ENCODE measurements around the gene GDF2. TPM values are rescaled to one million over a fixed set of nuclear protein-coding genes. Genes with fewer than 3 reads are reported as not detected.

The GDF2 gene
- total and polyA plus RNA-seq, 3 experiments from 2014 or later, result not detected

DNA sequence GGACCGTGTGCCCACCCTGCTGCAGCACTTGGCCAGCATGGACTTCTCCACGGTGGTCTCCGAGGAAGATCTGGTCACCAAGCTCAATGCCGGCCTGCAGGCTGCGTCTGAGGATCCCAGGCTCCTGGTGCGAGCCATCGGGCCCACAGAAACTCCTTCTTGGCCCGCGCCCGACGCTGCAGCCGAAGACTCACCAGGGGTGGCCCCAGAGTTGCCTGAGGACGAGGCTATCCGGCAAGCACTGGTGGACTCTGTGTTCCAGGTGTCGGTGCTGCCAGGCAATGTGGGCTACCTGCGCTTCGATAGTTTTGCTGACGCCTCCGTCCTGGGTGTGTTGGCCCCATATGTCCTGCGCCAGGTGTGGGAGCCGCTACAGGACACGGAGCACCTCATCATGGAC is 27.3 kb downstream of the GDF2 start:
- Mint-ChIP-seq H3K9me3 (no peaks in the 10 kb centered on the region), H3K36me3 (no peaks in the 10 kb centered on the region), H3K27ac (no peak overlapping the region), H3K4me3 (no peak overlapping the region), H3K4me1 (no peaks in the 10 kb centered on the region), H3K27me3 (no peaks in the 10 kb centered on the region)
- H3K9me3 ChIP-seq (ENCODE audit: low read length), result no peaks in the 10 kb centered on the region
- H3K36me3 ChIP-seq (ENCODE audit: insufficient read depth, low read length), result no peaks in the 10 kb centered on the region
- H3K27ac ChIP-seq (ENCODE audit: low read depth, low read length), result no peak overlapping the region
- H3K27me3 ChIP-seq (ENCODE audit: insufficient read depth, low read length, poor library complexity, severe bottlenecking), result no peaks in the 10 kb centered on the region
- ChIA-PET POLR2A (no interaction called here), CTCF (no interaction called here)
- no peaks in the 10 kb centered on the region for H3K4me1 ChIP-seq (ENCODE audit: insufficient read depth, low read length)
- no peak overlapping the region for H3K4me3 ChIP-seq (ENCODE audit: low read length)
- no peak for DNase-seq

DNA sequence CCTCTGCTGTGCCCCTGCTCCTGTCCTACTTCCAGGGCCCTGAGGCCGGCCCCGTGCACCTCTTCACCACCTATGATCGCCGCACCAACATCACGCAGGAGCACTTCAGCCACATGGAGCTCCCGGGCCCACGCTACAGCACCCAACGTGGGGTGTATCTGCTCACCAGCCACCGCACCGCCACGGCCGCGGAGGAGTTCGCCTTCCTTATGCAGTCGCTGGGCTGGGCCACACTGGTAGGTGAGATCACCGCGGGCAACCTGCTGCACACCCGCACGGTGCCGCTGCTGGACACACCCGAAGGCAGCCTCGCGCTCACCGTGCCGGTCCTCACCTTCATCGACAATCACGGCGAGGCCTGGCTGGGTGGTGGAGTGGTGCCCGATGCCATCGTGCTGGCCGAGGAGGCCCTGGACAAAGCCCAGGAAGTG is 27.7 kb downstream of the GDF2 start:
- H3K27ac ChIP-seq (ENCODE audit: low read depth, low read length), result no peak overlapping the region
- CTCF ChIA-PET, result no interaction called here
- DNase-seq, result no peak

DNA sequence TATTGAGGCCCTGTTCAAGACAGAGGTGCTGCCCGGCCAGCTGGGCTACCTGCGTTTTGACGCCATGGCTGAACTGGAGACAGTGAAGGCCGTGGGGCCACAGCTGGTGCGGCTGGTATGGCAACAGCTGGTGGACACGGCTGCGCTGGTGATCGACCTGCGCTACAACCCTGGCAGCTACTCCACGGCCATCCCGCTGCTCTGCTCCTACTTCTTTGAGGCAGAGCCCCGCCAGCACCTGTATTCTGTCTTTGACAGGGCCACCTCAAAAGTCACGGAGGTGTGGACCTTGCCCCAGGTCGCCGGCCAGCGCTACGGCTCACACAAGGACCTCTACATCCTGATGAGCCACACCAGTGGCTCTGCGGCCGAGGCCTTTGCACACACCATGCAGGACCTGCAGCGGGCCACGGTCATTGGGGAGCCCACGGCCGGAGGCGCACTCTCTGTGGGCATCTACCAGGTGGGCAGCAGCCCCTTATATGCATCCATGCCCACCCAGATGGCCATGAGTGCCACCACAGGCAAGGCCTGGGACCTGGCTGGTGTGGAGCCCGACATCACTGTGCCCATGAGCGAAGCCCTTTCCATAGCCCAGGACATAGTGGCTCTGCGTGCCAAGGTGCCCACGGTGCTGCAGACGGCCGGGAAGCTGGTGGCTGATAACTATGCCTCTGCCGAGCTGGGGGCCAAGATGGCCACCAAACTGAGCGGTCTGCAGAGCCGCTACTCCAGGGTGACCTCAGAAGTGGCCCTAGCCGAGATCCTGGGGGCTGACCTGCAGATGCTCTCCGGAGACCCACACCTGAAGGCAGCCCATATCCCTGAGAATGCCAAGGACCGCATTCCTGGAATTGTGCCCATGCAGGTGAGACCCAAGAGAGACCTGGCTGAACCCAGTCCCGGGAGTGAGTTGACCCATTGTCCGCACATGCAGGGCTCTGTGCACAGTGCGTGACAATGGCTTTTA is 28.7 kb downstream of the GDF2 start:
- Mint-ChIP-seq H3K9me3 (no peaks in the 10 kb centered on the region), H3K4me1 (no peaks in the 10 kb centered on the region), H3K27ac (no peak overlapping the region), H3K4me3 (no peak overlapping the region), H3K27me3 (no peaks in the 10 kb centered on the region), H3K36me3 (no peaks in the 10 kb centered on the region)
- Histone ChIP-seq H3K36me3 (ENCODE audit: insufficient read depth, low read length) (no peaks in the 10 kb centered on the region), H3K4me3 (ENCODE audit: low read length) (no peak overlapping the region), H3K9me3 (ENCODE audit: low read length) (no peaks in the 10 kb centered on the region), H3K4me1 (ENCODE audit: insufficient read depth, low read length) (no peaks in the 10 kb centered on the region), H3K27ac (ENCODE audit: low read depth, low read length) (no peak overlapping the region), H3K27me3 (ENCODE audit: insufficient read depth, low read length, poor library complexity, severe bottlenecking) (no peaks in the 10 kb centered on the region)
- DNase-seq, result no peak
- POLR2A ChIA-PET, result no interaction called here
- CTCF ChIA-PET, result no interaction called here

More for the DNA sequence above, 27.7 kb downstream of the GDF2 start:
- Histone ChIP-seq H3K27me3 (ENCODE audit: insufficient read depth, low read length, poor library complexity, severe bottlenecking) (no peaks in the 10 kb centered on the region), H3K4me1 (ENCODE audit: insufficient read depth, low read length) (no peaks in the 10 kb centered on the region), H3K4me3 (ENCODE audit: low read length) (no peak overlapping the region), H3K9me3 (ENCODE audit: low read length) (no peaks in the 10 kb centered on the region), H3K36me3 (ENCODE audit: insufficient read depth, low read length) (no peaks in the 10 kb centered on the region)
- Mint-ChIP-seq H3K4me3 (no peak overlapping the region), H3K36me3 (no peaks in the 10 kb centered on the region), H3K9me3 (no peaks in the 10 kb centered on the region), H3K27me3 (no peaks in the 10 kb centered on the region), H3K4me1 (no peaks in the 10 kb centered on the region), H3K27ac (no peak overlapping the region)
- POLR2A ChIA-PET, result no interaction called here

DNA sequence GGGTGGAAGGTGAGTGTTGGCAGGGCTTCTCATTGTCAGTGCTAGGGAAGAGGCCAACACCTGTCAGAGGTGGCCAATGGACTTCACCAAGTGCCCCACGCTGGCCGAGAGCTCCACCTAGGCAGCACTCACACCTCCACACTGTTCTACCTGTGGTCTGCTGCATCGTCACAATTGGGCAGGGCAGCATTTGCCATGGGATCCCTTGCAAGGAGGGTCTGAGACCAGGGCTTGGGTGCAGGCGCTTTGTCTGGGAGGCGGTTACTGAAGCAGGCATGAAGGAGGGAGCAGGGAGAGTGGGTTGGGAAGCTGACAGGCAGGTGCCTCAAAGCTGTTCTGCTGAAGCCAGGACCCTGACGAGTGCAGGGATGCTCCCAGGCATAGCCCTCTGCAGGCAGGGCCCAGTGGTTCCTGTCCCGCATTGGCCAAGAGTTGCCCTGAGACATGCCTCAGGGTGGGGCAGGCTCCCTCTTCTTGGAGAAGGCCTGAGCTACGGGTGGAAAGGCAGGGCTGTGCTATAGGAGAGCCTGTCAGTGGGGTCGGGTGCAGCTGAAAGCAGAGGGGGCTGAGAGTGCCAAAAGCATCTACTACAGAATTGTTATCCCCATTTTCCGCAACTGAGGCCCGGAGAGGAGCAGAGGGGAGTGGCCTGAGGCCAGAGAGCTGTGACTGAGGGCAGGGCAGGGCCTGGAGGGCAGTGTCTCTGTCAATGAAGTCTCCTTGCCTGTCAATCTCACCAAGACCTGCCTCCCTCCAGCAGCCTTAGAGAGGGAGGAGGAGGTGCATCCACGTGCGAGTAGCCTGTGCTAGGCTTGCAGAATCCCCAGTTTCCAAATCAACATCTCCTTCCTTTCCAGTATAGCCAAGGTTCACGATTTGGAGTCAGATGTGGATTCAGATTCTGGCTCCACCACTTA is 29.9 kb downstream of the GDF2 start:
- Histone ChIP-seq H3K9me3 (ENCODE audit: low read length) (no peaks in the 10 kb centered on the region), H3K27me3 (ENCODE audit: insufficient read depth, low read length, poor library complexity, severe bottlenecking) (no peaks in the 10 kb centered on the region), H3K36me3 (ENCODE audit: insufficient read depth, low read length) (no peaks in the 10 kb centered on the region), H3K27ac (ENCODE audit: low read depth, low read length) (no peak overlapping the region), H3K4me1 (ENCODE audit: insufficient read depth, low read length) (no peaks in the 10 kb centered on the region), H3K4me3 (ENCODE audit: low read length) (no peak overlapping the region)
- POLR2A ChIA-PET, result no interaction called here
- Mint-ChIP-seq H3K9me3 (no peaks in the 10 kb centered on the region), H3K27ac (no peak overlapping the region), H3K27me3 (no peaks in the 10 kb centered on the region), H3K36me3 (no peaks in the 10 kb centered on the region), H3K4me3 (no peak overlapping the region), H3K4me1 (no peaks in the 10 kb centered on the region)
- CTCF ChIA-PET, result no interaction called here
- no peak for DNase-seq

DNA sequence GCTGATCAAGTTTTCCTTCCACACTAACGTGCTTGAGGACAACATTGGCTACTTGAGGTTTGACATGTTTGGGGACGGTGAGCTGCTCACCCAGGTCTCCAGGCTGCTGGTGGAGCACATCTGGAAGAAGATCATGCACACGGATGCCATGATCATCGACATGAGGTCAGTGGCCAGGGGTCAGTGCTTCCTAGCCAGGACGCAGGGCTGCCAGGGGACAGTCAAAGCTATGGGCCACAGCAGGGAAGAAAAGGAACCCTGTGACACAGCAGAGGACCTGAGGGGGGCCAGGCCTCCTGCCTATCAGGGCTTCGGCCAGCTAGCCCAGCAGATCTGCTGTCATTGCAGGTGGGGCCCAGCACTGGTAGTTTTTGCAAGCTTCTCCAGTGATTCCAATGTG is 31.1 kb downstream of the GDF2 start:
- ChIA-PET CTCF (no interaction called here), POLR2A (no interaction called here)
- no peak for DNase-seq
- Histone ChIP-seq H3K27ac (ENCODE audit: low read depth, low read length) (no peak overlapping the region), H3K4me3 (ENCODE audit: low read length) (no peak overlapping the region), H3K27me3 (ENCODE audit: insufficient read depth, low read length, poor library complexity, severe bottlenecking) (no peaks in the 10 kb centered on the region), H3K4me1 (ENCODE audit: insufficient read depth, low read length) (no peaks in the 10 kb centered on the region), H3K36me3 (ENCODE audit: insufficient read depth, low read length) (no peaks in the 10 kb centered on the region), H3K9me3 (ENCODE audit: low read length) (no peaks in the 10 kb centered on the region)
- Mint-ChIP-seq H3K4me3 (no peak overlapping the region), H3K4me1 (no peaks in the 10 kb centered on the region), H3K27ac (no peak overlapping the region), H3K36me3 (no peaks in the 10 kb centered on the region), H3K9me3 (no peaks in the 10 kb centered on the region), H3K27me3 (no peaks in the 10 kb centered on the region)

DNA sequence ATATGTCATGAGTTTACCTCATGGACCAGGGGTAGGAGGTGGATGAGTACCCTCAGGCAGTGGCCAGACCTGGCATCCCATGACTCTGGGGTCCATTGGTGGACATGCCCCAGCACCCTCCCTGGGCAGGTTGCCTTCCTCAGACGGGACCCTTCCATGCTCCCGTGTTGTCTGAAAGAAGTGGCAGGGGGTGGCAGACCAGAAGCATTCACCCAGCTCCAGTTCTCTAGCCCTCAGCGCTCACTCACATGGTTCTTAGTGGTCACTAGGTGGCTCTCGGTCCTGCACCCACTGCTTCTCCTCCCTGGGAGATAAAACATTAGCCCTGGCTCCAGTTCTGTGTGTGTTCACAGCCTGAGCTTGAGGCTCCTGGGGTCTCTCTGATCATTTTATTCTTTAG is 31.9 kb downstream of the GDF2 start:
- Mint-ChIP-seq H3K36me3 (no peaks in the 10 kb centered on the region), H3K4me3 (no peak overlapping the region), H3K27me3 (peaks cover 0 to 2% of the 10 kb centered on the region in 2 donors), H3K9me3 (no peaks in the 10 kb centered on the region), H3K27ac (no peak overlapping the region), H3K4me1 (no peaks in the 10 kb centered on the region)
- Histone ChIP-seq H3K4me1 (ENCODE audit: insufficient read depth, low read length) (no peaks in the 10 kb centered on the region), H3K9me3 (ENCODE audit: low read length) (no peaks in the 10 kb centered on the region), H3K36me3 (ENCODE audit: insufficient read depth, low read length) (no peaks in the 10 kb centered on the region), H3K27me3 (ENCODE audit: insufficient read depth, low read length, poor library complexity, severe bottlenecking) (no peaks in the 10 kb centered on the region), H3K4me3 (ENCODE audit: low read length) (no peak overlapping the region), H3K27ac (ENCODE audit: low read depth, low read length) (no peak overlapping the region)
- POLR2A ChIA-PET, result no interaction called here
- DNase-seq, result no peak
- CTCF ChIA-PET, result no interaction called here

DNA sequence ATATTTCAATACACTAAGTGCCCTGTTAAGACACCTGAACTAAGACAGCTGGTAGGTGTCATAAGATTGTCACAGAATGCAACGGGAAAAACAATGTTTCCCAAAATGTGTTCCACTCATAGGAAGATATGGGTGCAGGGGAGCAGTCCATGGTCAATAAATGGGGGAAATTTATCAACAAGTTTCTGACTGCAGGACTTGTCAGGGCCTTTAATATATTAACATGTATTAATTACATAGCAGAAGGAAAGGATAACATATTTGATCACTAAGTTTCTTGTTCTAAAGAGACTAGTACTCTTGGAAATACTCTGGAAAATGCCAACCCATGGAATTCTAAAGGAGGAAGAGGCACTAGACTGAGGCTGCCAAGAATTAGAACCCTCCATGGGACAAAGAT is 32.6 kb downstream of the GDF2 start:
- Histone ChIP-seq H3K27ac (ENCODE audit: low read depth, low read length) (no peak overlapping the region), H3K36me3 (ENCODE audit: insufficient read depth, low read length) (no peaks in the 10 kb centered on the region), H3K27me3 (ENCODE audit: insufficient read depth, low read length, poor library complexity, severe bottlenecking) (no peaks in the 10 kb centered on the region), H3K4me1 (ENCODE audit: insufficient read depth, low read length) (no peaks in the 10 kb centered on the region), H3K9me3 (ENCODE audit: low read length) (no peaks in the 10 kb centered on the region), H3K4me3 (ENCODE audit: low read length) (no peak overlapping the region)
- Mint-ChIP-seq H3K4me3 (no peak overlapping the region), H3K9me3 (no peaks in the 10 kb centered on the region), H3K27me3 (peaks cover 0 to 5% of the 10 kb centered on the region in 2 donors), H3K27ac (no peak overlapping the region), H3K4me1 (no peaks in the 10 kb centered on the region), H3K36me3 (no peaks in the 10 kb centered on the region)
- CTCF ChIA-PET, result no interaction called here
- POLR2A ChIA-PET, result no interaction called here
- DNase-seq, result no peak

DNA sequence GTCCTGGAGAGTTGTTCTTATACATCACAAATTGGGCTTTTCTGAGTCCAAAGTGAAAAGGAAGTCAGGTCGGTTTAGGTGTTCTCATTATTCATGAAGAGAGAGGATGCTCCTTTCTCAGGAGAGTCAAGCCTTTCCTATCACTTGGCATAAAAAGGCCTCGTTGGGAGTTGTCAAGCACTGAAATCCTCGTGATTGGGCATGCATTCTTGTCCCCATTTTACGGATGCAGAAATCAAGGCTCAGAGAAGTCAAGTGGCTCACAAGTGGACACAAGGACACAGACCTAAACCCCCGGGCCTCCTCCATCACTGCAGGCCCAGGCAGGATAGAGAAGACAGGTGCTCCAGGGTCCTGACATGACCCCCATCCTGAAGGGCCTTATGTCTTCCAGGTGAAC is 34.5 kb downstream of the GDF2 start:
- H3K4me1 ChIP-seq (ENCODE audit: insufficient read depth, low read length), result no peaks in the 10 kb centered on the region
- H3K27ac ChIP-seq (ENCODE audit: low read depth, low read length), result no peak overlapping the region
- no peak for DNase-seq
- H3K9me3 Mint-ChIP-seq, result no peaks in the 10 kb centered on the region
- no peaks in the 10 kb centered on the region for H3K27me3 ChIP-seq (ENCODE audit: insufficient read depth, low read length, poor library complexity, severe bottlenecking)
- H3K4me3 ChIP-seq (ENCODE audit: low read length), result no peak overlapping the region
- no peak overlapping the region for H3K4me3 Mint-ChIP-seq
- ChIA-PET CTCF (interaction anchor here (0.8 kb wide), 1 partner anchor 16 kb away, joined by 3 read pairs; no protein-coding TSS in a partner anchor), POLR2A (no interaction called here)
- peaks cover 0 to 5% of the 10 kb centered on the region in 2 donors for H3K27me3 Mint-ChIP-seq
- H3K27ac Mint-ChIP-seq, result no peak overlapping the region
- H3K36me3 ChIP-seq (ENCODE audit: insufficient read depth, low read length), result no peaks in the 10 kb centered on the region
- no peaks in the 10 kb centered on the region for H3K9me3 ChIP-seq (ENCODE audit: low read length)
- no peaks in the 10 kb centered on the region for H3K4me1 Mint-ChIP-seq
- H3K36me3 Mint-ChIP-seq, result no peaks in the 10 kb centered on the region
